Brain microvascular endothelial cell (primary cell): ENCODE data around the gene TEKT2.

ENCODE experiments used
- DNase-seq: peaks from one replicate; pipeline ENCODE4 v3.0.0-alpha.2; 2020
- H3K27ac ChIP-seq: fragments of 250-450 bp; sonication (Bioruptor Pico); 2 replicates; pipeline ENCODE4 v1.5.1; 2020; ENCODE audit warnings: mild to moderate bottlenecking, moderate library complexity
- H3K27me3 ChIP-seq: fragments of 250-450 bp; sonication (Bioruptor Pico); replicated peaks from 2 replicates; pipeline ENCODE4 v1.5.1; 2020; ENCODE audit warnings: mild to moderate bottlenecking
- H3K36me3 ChIP-seq: fragments of 250-450 bp; sonication (Bioruptor Pico); replicated peaks from 2 replicates; pipeline ENCODE4 v1.5.1; 2020; ENCODE audit warnings: mild to moderate bottlenecking
- H3K4me3 ChIP-seq: 2 replicates; pipeline ENCODE4 v1.5.1; 2011; ENCODE audit warnings: low read depth, mild to moderate bottlenecking, control low read depth, low read length, moderate library complexity
- in situ Hi-C: cut with HindIII; loops from 2 replicates; pipeline ENCODE4 v1.10.0; 2017; ENCODE audit warnings: low sequenced_read_pairs, low pct_ligation_motif_present
- TF ChIP-seq, protein P1 (sequence below): IDR thresholded peaks from 2 replicates; pipeline ENCODE4 v1.5.1; 2011; ENCODE audit warnings: low read depth, mild to moderate bottlenecking, moderate library complexity, low read length, control low read depth, inconsistent platforms; ENCODE audit errors: missing control alignments

Gene TEKT2

GRCh38 chr1:36095760-36096405, 12.0 kb downstream of the TEKT2 start:
- TF ChIP-seq, protein P1, sequence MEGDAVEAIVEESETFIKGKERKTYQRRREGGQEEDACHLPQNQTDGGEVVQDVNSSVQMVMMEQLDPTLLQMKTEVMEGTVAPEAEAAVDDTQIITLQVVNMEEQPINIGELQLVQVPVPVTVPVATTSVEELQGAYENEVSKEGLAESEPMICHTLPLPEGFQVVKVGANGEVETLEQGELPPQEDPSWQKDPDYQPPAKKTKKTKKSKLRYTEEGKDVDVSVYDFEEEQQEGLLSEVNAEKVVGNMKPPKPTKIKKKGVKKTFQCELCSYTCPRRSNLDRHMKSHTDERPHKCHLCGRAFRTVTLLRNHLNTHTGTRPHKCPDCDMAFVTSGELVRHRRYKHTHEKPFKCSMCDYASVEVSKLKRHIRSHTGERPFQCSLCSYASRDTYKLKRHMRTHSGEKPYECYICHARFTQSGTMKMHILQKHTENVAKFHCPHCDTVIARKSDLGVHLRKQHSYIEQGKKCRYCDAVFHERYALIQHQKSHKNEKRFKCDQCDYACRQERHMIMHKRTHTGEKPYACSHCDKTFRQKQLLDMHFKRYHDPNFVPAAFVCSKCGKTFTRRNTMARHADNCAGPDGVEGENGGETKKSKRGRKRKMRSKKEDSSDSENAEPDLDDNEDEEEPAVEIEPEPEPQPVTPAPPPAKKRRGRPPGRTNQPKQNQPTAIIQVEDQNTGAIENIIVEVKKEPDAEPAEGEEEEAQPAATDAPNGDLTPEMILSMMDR: no peak
- DNase-seq: no peak
- Histone ChIP-seq H3K36me3 (peaks cover 42% of the 10 kb centered on the region), H3K27me3 (no peaks in the 10 kb centered on the region), H3K27ac (no peak overlapping the region), H3K4me3 (no peak overlapping the region)
- in situ Hi-C loops: no loop called here

DNA sequence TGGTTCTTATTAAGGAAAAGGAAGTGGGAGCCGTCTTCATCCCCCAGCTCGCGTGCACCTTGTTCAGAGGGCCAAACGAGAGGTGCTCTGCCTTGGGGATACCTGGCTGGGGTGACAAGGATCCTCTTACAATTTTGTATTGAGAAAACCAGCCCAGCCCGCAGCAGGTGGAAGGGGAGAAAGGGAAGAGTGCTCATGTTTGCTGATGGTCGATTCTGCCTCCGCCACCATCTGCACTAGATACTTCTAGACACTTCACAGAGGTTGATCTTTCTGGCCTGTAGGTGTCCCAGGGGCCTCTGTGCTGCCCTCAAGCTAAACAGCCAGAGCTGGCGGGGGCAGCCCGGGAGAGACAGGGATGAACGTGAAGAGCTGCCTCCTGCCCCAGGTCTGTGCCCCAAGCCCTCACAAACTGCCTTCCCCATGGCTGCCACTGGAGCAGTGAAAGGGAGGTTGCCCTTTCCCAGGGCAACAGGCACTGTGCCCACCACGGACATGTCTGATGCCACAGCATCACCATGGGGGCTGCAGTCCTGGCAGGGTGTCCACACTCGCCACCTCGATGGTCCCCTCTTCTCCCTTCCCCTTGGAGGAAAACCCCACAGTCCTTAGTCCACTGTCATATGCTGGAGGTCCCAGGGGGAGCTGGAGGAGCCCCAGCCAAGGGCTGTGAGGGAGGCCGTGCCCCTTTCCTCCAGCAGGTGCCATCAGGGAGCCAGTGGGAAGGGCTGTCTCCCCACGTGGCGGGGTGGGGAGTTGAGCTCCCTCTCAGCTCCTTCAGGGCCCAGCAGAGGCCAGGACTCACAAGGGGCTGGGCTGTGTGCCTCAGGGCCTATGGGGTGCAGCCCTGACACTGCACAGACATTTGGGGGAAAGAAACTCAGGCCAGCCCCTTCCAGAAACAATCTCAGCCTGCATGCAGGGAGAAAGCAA, 12.9 kb downstream of the TEKT2 start:
- no peak for DNase-seq
- Histone ChIP-seq H3K27me3 (no peaks in the 10 kb centered on the region), H3K36me3 (peaks cover 33% of the 10 kb centered on the region), H3K27ac (no peak overlapping the region), H3K4me3 (no peak overlapping the region)
- TF ChIP-seq, protein P1: peak; percentile 55
- in situ Hi-C loops: no loop called here

DNA sequence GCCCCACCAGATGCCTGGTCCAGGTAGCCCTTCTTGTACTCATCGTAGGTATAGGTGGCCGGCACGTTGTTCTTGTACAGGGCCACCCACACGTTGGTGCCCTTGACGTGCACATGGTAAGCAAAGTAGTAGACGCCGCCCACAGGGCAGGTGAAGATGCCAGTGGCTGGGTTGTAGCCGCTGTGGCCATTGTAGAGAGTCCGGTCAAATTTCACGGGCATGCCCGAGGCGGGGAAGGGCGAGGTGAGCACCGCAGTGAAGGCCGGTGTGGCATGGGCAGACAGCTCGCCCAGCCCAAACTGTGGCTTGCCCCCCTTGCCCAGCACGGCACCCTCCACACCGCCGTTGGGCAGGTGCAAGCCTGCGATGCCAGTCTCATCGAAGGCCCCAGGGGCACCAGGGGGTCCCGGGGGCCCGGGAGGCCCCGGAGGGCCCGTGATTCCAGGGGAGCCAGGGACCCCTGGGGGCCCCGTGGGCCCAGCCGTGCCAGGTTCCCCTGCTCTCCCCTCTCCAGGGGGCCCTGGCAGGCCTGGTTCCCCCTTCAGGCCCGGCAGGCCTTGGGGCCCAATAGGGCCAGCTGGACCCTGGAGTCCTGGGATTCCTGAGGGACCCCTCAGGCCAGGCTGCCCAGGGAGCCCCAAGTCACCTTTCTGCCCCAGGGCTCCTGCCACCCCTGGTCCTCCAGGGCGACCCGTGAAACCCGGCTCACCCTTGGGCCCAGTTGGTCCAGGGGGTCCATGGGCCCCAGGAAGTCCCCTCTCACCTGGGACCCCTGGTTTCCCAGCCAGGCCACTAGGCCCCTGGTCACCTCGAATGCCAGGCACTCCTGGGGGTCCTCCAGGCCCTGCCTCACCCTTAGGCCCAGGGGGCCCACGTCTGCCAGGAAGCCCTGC, 14.0 kb downstream of the TEKT2 start:
- TF ChIP-seq, protein P1: no peak
- Histone ChIP-seq H3K4me3 (no peak overlapping the region), H3K36me3 (peaks cover 22% of the 10 kb centered on the region), H3K27me3 (no peaks in the 10 kb centered on the region), H3K27ac (no peak overlapping the region)
- in situ Hi-C loops: no loop called here
- no peak for DNase-seq

GRCh38 chr1:36098650-36099365, 14.9 kb downstream of the TEKT2 start:
- in situ Hi-C loops: no loop called here
- no peak overlapping the region for H3K4me3 ChIP-seq
- H3K27me3 ChIP-seq: no peaks in the 10 kb centered on the region
- DNase-seq: no peak
- TF ChIP-seq, protein P1: no peak
- H3K27ac ChIP-seq: no peak overlapping the region
- H3K36me3 ChIP-seq: peaks cover 13% of the 10 kb centered on the region

DNA sequence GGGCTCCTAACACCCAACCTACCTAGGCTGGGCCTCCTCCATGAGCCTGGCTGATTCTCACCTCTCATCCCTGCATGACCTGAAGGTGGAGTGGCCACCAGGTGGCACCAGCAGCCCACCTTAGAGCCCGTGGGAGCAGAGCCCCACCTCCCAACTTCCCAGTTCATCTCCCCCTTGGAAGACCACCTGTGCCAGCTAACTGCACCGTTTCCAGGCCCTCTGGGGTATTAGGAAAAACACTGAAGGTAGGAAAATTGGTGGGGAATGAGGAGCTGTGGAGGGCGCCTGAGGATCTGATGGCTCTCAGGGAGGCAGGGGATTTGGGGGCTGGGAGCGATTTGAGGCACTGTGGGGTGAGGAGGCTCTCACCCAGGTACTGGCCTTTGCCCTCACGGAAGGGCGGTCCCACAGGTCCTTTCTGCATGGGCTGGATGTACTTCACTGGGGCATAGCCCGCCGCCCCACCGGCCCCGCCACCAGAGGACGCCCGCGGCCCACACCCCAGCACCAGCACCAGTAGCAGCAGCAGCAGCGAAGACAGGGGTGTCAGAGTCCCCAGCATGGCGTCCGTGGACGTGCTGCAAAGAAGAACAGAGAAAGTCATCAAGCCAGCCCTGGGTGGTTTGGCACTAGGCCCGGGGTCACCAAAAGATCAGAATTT, 15.9 kb downstream of the TEKT2 start:
- H3K4me3 ChIP-seq: no peak overlapping the region
- H3K27me3 ChIP-seq: no peaks in the 10 kb centered on the region
- TF ChIP-seq, protein P1: peak; percentile 90
- peak; percentile 65 for DNase-seq
- no peak overlapping the region for H3K27ac ChIP-seq
- in situ Hi-C loops: no loop called here
- peaks cover 4% of the 10 kb centered on the region for H3K36me3 ChIP-seq
